COLO668 (cell line): Measurements from ENCODE around the gene THSD4.
"Not testable (repeated sequence)": the region's sequence is repeated elsewhere in the genome, so short reads cannot be mapped to it uniquely, and the experiment has no call there.

Source experiments
- DNase-seq: peaks from one replicate; lab custom pipeline; 2025; ENCODE audit not compliant: unreplicated experiment; lab: John Stamatoyannopoulos, UW

THSD4 gene

GRCh38 chr15:71698742-71699141 is 583.5 kb downstream of the THSD4 start:
- DNase-seq = no peak

GRCh38 chr15:71699977-71700376 is 584.7 kb downstream of the THSD4 start:
- no peak for DNase-seq

DNA sequence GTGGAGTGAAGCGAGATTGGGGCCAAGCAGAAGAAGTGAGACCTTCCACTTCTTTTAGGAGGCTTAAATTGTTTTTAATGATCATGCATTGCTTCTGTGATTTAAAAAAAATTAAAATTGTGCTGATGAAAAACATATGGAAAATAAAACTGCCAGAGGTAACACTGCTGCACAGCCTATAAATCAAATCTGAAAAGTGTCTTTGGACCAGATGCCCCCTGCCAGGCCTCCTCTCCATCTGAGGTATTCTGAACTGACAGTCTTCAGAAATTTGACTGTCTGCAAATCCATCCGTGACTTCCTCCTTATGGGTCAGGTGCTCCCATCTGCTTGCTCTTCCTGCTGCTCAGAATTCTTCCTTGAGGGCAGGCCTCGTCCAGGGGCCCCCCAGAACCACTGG is 586.5 kb downstream of the THSD4 start:
- DNase-seq = no peak

- no peak for DNase-seq
Measured at GRCh38 chr15:71702496-71702895, 587.2 kb downstream of the THSD4 start.

- DNase-seq = no peak
Measured at GRCh38 chr15:71705151-71705550, 589.9 kb downstream of the THSD4 start.

- DNase-seq = no peak
Measured at GRCh38 chr15:71706461-71707229, 591.4 kb downstream of the THSD4 start.

GRCh38 chr15:71707230-71708050 is 592.2 kb downstream of the THSD4 start:
- DNase-seq = no peak

GRCh38 chr15:71708051-71708429 is 592.8 kb downstream of the THSD4 start:
- DNase-seq = no peak

DNA sequence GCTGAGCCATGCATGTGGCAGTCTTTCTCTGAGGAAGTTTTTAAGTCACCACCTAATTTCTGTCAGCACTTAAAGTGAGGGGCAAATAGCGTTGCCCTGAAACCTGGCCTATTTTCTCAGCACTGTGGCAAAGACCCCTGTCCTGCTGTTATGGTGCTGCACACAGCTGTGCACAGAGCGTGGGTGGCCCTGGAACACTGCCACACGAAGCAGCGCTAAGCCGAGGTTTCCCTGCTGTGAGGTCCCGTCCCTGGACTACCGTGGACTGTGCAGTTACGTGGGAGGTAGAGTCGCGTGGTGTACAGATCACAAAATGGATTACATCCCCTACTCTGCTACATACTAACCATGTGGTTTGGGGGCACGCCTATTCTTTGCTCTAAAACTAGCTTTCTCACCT is 593.5 kb downstream of the THSD4 start:
- no peak for DNase-seq

DNA sequence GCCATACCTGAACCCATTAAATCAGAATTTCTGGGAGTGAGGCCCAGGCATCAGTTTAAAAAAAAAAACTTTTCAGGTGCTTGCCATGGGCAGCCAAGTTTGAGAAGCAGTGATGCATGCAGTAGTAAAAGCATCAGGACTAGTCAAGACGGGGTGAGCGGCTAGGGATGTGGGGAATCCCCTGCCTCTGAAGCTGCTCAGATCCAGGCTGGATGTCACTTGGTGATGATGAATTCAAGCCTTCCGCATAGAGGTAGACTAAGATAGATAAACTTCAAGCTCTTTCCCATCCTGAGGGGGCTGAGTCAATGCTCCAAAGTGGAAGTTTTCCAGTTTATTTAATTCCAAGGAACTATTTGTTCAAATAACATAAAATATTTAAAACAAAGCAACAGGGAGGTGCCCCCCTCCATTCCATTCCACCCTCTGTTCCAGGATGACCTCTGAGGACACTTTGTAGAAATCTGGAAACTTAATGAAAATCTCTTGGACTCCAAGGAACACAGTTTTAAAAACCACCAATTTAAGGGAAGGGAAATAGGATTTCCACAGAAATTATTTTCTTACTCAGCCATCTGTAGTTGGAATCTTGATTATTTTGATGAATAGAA is 594.6 kb downstream of the THSD4 start:
- DNase-seq = no peak

- no peak for DNase-seq
Measured at GRCh38 chr15:71712182-71712581, 596.9 kb downstream of the THSD4 start.

GRCh38 chr15:71713191-71713809 is 598.0 kb downstream of the THSD4 start:
- DNase-seq = no peak

GRCh38 chr15:71715914-71716313 is 600.6 kb downstream of the THSD4 start:
- DNase-seq = no peak

GRCh38 chr15:71716990-71717389 is 601.7 kb downstream of the THSD4 start:
- no peak for DNase-seq

DNA sequence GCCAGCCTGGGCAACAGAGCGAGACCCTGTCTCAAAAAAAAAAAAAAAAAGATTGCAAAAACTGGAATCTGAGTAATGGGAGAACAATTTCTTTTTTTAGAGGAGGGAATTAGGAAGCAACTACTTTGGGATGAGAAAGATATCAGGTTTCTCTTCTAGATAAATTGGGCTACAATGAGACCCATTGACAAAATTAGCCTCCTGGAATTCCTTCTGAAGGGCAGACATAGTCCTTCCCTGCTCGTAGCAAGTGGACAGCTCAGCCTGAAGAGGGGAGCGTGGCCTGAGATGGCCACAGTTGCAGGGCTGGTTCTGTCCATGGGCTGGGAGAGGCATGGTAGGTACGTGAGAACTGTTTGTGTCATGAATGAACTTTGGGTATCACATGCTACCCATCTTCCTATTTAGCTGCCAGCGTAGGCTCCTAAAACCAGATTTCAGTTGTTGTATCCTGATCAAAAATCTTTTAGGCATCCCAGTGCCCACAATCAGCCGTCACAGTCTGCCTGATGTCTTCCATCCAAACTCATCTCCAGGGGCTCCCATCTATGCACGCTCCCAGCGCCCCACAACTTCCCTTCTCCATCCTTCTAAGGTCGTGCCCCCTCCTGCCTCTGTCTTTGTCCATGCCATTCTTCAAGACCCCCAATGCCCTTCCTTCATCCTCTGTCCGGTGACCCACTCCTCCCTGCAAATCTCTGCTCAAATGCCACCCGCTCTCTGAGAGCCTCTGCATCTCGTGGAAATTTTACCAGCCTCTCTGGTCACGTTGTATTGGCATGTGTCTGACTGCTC is 603.0 kb downstream of the THSD4 start:
- DNase-seq = no peak

DNA sequence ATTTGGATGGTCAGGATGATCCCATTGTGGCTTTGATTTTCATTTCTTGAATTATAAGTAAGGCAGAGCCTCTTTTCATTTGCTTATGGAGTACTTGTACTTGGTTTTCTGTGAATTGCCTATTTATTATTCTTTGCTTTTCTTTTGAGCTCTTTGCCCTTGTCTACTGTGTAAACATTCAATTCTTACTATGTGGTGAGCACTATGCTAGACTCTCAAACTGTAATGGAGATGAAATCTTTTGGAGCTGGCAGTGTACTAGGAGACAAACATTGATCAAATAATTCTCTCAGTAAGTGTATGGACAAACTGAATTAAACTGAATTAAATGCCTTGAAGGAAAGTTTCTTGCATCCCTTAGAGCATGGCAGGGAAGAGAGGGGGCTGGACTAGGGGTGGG is 608.1 kb downstream of the THSD4 start:
- DNase-seq = no peak

DNA sequence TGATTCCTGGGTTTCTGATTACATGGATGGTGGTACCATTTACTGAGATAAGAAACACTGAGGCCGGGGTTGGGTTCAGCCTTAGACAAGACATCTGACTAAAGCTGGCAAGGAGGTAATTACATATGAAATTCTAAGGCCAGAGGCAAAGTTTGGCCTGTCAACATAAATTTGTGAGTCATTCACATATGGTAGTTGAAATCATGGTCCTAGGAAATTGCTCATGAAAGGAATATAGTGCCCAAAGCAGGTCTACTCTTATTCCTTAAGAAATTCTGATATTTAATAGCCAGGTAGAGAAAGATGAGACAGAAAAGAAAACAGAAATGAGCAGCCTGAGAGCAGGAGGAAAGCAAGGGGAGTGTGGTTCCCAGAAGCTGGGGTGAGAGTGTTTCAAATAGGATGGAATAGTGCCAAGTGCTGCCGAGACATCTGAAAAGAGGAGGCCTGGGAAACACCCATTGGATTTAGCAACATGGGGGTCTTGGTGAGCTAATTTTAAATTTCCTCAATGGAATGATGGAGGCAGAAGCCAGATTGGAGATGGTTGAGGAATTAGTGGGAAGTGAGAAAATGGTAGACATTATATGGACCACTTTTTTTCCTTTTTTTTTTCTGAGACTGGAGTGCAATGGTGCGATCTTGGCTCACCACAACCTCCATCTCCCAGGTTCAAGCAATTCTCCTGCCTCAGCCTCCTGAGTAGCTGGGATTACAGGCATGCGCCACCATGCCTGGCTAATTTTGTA is 610.1 kb downstream of the THSD4 start:
- DNase-seq = not testable (repeated sequence)

GRCh38 chr15:71728881-71729280 is 613.6 kb downstream of the THSD4 start:
- no peak for DNase-seq

GRCh38 chr15:71729319-71729718 is 614.0 kb downstream of the THSD4 start:
- DNase-seq = no peak
